Activated CD8-positive, alpha-beta T cell treated with anti-CD3 and anti-CD28 coated beads for 36 hours (primary cell): Measurements from ENCODE around the gene SEMA5B. TPM values are rescaled to one million over a fixed set of nuclear protein-coding genes. Genes with fewer than 3 reads are reported as not detected.

Experiments used
- ATAC-seq: fragments of 200-7000 bp; cut with Tn5 transposase; one replicate; pipeline ENCODE4 v1.10.0; 2021; ENCODE audit warnings: mild to moderate bottlenecking, moderate library complexity
- CTCF ChIA-PET: fragments of 350-600 bp; sonication (Branson Sonifier 250); formaldehyde crosslinking; loops from one replicate; lab custom pipeline; 2021; ENCODE audit warnings: antibody characterized with exemption; lab: Charles Lee
- POLR2A ChIA-PET: fragments of 350-600 bp; sonication (Branson Sonifier 250); formaldehyde crosslinking; loops from one replicate; lab custom pipeline; 2021; ENCODE audit warnings: antibody characterized with exemption; lab: Charles Lee
- DNase-seq: peaks from one replicate; pipeline ENCODE4 v3.0.0-alpha.2; 2020
- H3K27ac Mint-ChIP-seq: one replicate; pipeline ENCODE4 v1.8.0; 2021; ENCODE audit warnings: mild to moderate bottlenecking, mixed read lengths
- H3K27me3 Mint-ChIP-seq: one replicate; pipeline ENCODE4 v1.8.0; 2021; ENCODE audit warnings: mixed read lengths
- H3K36me3 Mint-ChIP-seq: one replicate; pipeline ENCODE4 v1.8.0; 2021; ENCODE audit warnings: low read depth, mixed read lengths
- H3K4me1 Mint-ChIP-seq: one replicate; pipeline ENCODE4 v1.8.0; 2021; ENCODE audit warnings: low read depth, mixed read lengths
- H3K4me3 Mint-ChIP-seq: one replicate; pipeline ENCODE4 v1.8.0; 2021; ENCODE audit warnings: mild to moderate bottlenecking, moderate library complexity, mixed read lengths
- H3K9me3 Mint-ChIP-seq: one replicate; pipeline ENCODE4 v1.8.0; 2021; ENCODE audit warnings: mixed read lengths
- CTCF ChIP-seq: fragments of 200-600 bp; IDR thresholded peaks from one replicate; pipeline ENCODE4 v1.8.0; 2022; ENCODE audit warnings: antibody characterized with exemption, mild to moderate bottlenecking
- intact Hi-C: fragments of 100-400 bp; cut with micrococcal nuclease; formaldehyde crosslinking; loops from one replicate; pipeline ENCODE4 v1.10.0; 2022
- total RNA-seq, 2 experiments: library from RNA; stranded (reverse); gene quantifications; one replicate each; pipeline ENCODE4 v1.2.3, GENCODE V29; 2021

SEMA5B gene
- total RNA-seq, 2 experiments from 2014 or later = not detected

GRCh38 chr3:122917412-122917811 is 110.2 kb downstream of the SEMA5B start:
- TF ChIP-seq CTCF = no peak
- H3K27me3 Mint-ChIP-seq = peaks cover 16% of the 10 kb centered on the region
- POLR2A ChIA-PET = interaction anchor here (0.7 kb wide), 1 partner anchor 200 kb away, joined by 3 read pairs; no protein-coding TSS in a partner anchor
- no peak for ATAC-seq
- no peak overlapping the region for H3K27ac Mint-ChIP-seq
- H3K36me3 Mint-ChIP-seq = no peaks in the 10 kb centered on the region
- peaks cover 6% of the 10 kb centered on the region for H3K4me1 Mint-ChIP-seq
- H3K4me3 Mint-ChIP-seq = no peak overlapping the region
- CTCF ChIA-PET = no interaction called here
- DNase-seq = no peak
- intact Hi-C loops = no loop called here
- no peaks in the 10 kb centered on the region for H3K9me3 Mint-ChIP-seq

GRCh38 chr3:122916580-122916979 is 111.0 kb downstream of the SEMA5B start:
- no peaks in the 10 kb centered on the region for H3K36me3 Mint-ChIP-seq
- DNase-seq (no peak), ATAC-seq (no peak)
- no peak overlapping the region for H3K4me3 Mint-ChIP-seq
- H3K4me1 Mint-ChIP-seq = peaks cover 5% of the 10 kb centered on the region
- no peak overlapping the region for H3K27ac Mint-ChIP-seq
- CTCF ChIA-PET = no interaction called here
- no peak for TF ChIP-seq CTCF
- H3K9me3 Mint-ChIP-seq = no peaks in the 10 kb centered on the region
- POLR2A ChIA-PET = no interaction called here
- peaks cover 19% of the 10 kb centered on the region for H3K27me3 Mint-ChIP-seq
- intact Hi-C loops = no loop called here

- Mint-ChIP-seq H3K27ac (no peak overlapping the region), H3K4me3 (no peak overlapping the region), H3K9me3 (no peaks in the 10 kb centered on the region), H3K36me3 (no peaks in the 10 kb centered on the region), H3K27me3 (peaks cover 18% of the 10 kb centered on the region), H3K4me1 (peaks cover 4% of the 10 kb centered on the region)
- ATAC-seq (no peak), DNase-seq (peak; percentile 15)
- POLR2A ChIA-PET = no interaction called here
- TF ChIP-seq CTCF = no peak
- intact Hi-C loops = no loop called here
- CTCF ChIA-PET = no interaction called here
Measured at GRCh38 chr3:122916084-122916483, 111.5 kb downstream of the SEMA5B start.

GRCh38 chr3:122915300-122916055 is 112.1 kb downstream of the SEMA5B start:
- CTCF ChIA-PET = no interaction called here
- ATAC-seq (no peak), DNase-seq (no peak)
- H3K27me3 Mint-ChIP-seq = peaks cover 22% of the 10 kb centered on the region
- no peak for TF ChIP-seq CTCF
- POLR2A ChIA-PET = no interaction called here
- intact Hi-C loops = no loop called here
- H3K27ac Mint-ChIP-seq = no peak overlapping the region
- H3K4me1 Mint-ChIP-seq = peaks cover 4% of the 10 kb centered on the region
- H3K9me3 Mint-ChIP-seq = no peaks in the 10 kb centered on the region
- H3K4me3 Mint-ChIP-seq = no peak overlapping the region
- H3K36me3 Mint-ChIP-seq = no peaks in the 10 kb centered on the region

GRCh38 chr3:122913539-122914100 is 113.9 kb downstream of the SEMA5B start:
- no peak for ATAC-seq
- no peaks in the 10 kb centered on the region for H3K36me3 Mint-ChIP-seq
- intact Hi-C loops = no loop called here
- H3K4me3 Mint-ChIP-seq = no peak overlapping the region
- POLR2A ChIA-PET = no interaction called here
- no peak for TF ChIP-seq CTCF
- H3K27ac Mint-ChIP-seq = no peak overlapping the region
- CTCF ChIA-PET = no interaction called here
- no peak for DNase-seq
- H3K27me3 Mint-ChIP-seq = peaks cover 17% of the 10 kb centered on the region
- H3K4me1 Mint-ChIP-seq = peaks cover 4% of the 10 kb centered on the region
- no peaks in the 10 kb centered on the region for H3K9me3 Mint-ChIP-seq
